NCI-H345 treated with DMSO at 0.1 percent for 48 hours (cell line): Measurements from ENCODE around the gene ONECUT1.
A peak's percentile ranks its signal among the peaks of the same experiment; 100 is the strongest.

Experiments
- DNase-seq: peaks from one replicate; lab custom pipeline; 2025; ENCODE audit not compliant: unreplicated experiment; lab: John Stamatoyannopoulos, UW

Gene ONECUT1

GRCh38 chr15:52783929-52784798 lies 6.0 kb downstream of the ONECUT1 start:
- no peak for DNase-seq

GRCh38 chr15:52783191-52783829 lies 6.8 kb downstream of the ONECUT1 start:
- no peak for DNase-seq

- DNase-seq, result no peak
Observed at GRCh38 chr15:52782514-52782913, 7.6 kb downstream of the ONECUT1 start.

- DNase-seq, result peak; percentile 23
Observed at GRCh38 chr15:52780172-52780980, 9.8 kb downstream of the ONECUT1 start.

GRCh38 chr15:52778457-52778856 lies 11.7 kb downstream of the ONECUT1 start:
- DNase-seq, result no peak

GRCh38 chr15:52772766-52773165 lies 17.4 kb downstream of the ONECUT1 start:
- no peak for DNase-seq

GRCh38 chr15:52765785-52766184 lies 24.4 kb downstream of the ONECUT1 start:
- DNase-seq, result no peak

- no peak for DNase-seq
Observed at GRCh38 chr15:52764731-52765130, 25.4 kb downstream of the ONECUT1 start.

GRCh38 chr15:52762621-52763020 lies 27.5 kb downstream of the ONECUT1 start:
- DNase-seq, result no peak

- no peak for DNase-seq
Observed at GRCh38 chr15:52760562-52760961, 29.6 kb downstream of the ONECUT1 start.

- no peak for DNase-seq
Observed at GRCh38 chr15:52759969-52760368, 30.2 kb downstream of the ONECUT1 start.

GRCh38 chr15:52757496-52757895 lies 32.6 kb downstream of the ONECUT1 start:
- no peak for DNase-seq

- no peak for DNase-seq
Observed at GRCh38 chr15:52751522-52751921, 38.6 kb downstream of the ONECUT1 start.

GRCh38 chr15:52749258-52749657 lies 40.9 kb downstream of the ONECUT1 start:
- no peak for DNase-seq

GRCh38 chr15:52746162-52746757 lies 43.9 kb downstream of the ONECUT1 start:
- DNase-seq, result no peak

GRCh38 chr15:52745326-52746161 lies 44.6 kb downstream of the ONECUT1 start:
- DNase-seq, result no peak

- no peak for DNase-seq
Observed at GRCh38 chr15:52738311-52738710, 51.8 kb downstream of the ONECUT1 start.

GRCh38 chr15:52737720-52738119 lies 52.4 kb downstream of the ONECUT1 start:
- no peak for DNase-seq

GRCh38 chr15:52735231-52736089 lies 54.7 kb downstream of the ONECUT1 start:
- DNase-seq, result peak; percentile 45
